GM19025 (cell line): ENCODE data around the gene GZMM.
"Not testable (repeated sequence)": the region's sequence is repeated elsewhere in the genome, so short reads cannot be mapped to it uniquely, and the experiment has no call there.

Experiments used
- ATAC-seq: cut with Tn5 transposase; IDR thresholded peaks from one replicate; pipeline ENCODE4 v1.9.1; 2021; ENCODE audit warnings: mild to moderate bottlenecking, low read depth, moderate library complexity; ENCODE audit not compliant: unreplicated experiment

The GZMM gene

DNA sequence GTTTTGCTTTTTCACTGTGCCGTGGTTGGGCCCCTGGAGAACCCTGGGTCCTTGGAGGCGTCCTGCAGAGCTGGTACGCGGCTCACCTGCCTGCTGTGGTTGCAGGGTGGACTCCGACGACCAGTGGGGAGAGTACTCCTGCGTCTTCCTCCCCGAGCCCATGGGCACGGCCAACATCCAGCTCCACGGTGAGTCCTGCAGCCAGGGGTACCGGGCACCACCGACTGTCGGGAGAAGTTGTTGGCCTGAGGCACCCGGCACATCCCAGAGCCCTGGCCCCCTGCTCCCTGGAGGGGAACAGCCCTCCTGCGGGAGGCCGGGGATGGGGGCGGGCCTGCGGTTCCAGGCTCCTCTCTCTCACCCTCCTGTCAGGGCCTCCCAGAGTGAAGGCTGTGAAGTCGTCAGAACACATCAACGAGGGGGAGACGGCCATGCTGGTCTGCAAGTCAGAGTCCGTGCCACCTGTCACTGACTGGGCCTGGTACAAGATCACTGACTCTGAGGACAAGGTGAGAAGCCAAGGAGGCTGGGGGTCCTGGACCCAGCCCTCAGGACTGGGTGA, 36.5 kb downstream of the GZMM start:
- no peak for ATAC-seq

DNA sequence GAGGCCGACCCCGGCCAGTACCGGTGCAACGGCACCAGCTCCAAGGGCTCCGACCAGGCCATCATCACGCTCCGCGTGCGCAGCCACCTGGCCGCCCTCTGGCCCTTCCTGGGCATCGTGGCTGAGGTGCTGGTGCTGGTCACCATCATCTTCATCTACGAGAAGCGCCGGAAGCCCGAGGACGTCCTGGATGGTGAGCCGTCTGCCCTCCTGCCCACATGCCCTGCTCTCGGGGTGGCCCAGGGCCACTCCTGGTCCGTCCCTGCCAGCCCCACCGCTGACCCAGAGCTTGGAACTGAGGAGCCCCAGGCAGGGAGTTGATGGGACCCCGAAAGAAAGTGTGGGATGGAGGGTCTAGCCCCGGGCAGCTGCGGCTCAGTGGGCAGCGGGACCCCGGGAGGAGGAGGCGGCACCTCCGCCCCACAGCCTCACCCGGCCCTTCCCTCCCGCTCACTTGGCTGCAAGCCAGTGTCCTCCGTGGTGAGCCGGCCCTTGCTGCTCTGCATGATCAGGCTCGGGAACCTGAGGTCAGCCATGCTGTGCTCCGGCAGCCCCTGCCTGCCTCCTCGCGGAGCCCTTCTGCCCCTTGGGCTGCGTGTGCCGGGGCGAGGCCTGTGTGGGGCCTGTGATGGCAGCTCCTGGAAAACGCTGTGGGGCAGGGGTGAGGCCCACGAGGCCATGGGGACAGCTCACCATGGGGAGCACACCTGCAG, 37.7 kb downstream of the GZMM start:
- no peak for ATAC-seq

DNA sequence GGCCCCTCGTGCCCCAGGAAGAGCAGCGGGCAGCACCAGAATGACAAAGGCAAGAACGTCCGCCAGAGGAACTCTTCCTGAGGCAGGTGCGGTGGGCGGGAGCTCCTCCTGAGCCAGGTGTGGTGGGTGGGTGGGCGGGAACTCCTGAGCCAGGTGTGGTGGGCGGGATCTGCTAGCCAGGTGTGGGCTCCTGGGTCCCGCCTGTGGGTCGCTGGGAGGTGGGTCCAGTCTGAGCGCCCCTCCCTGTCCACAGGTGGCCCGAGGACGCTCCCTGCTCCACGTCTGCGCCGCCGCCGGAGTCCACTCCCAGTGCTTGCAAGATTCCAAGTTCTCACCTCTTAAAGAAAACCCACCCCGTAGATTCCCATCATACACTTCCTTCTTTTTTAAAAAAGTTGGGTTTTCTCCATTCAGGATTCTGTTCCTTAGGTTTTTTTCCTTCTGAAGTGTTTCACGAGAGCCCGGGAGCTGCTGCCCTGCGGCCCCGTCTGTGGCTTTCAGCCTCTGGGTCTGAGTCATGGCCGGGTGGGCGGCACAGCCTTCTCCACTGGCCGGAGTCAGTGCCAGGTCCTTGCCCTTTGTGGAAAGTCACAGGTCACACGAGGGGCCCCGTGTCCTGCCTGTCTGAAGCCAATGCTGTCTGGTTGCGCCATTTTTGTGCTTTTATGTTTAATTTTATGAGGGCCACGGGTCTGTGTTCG, 38.8 kb downstream of the GZMM start:
- ATAC-seq, result no peak

DNA sequence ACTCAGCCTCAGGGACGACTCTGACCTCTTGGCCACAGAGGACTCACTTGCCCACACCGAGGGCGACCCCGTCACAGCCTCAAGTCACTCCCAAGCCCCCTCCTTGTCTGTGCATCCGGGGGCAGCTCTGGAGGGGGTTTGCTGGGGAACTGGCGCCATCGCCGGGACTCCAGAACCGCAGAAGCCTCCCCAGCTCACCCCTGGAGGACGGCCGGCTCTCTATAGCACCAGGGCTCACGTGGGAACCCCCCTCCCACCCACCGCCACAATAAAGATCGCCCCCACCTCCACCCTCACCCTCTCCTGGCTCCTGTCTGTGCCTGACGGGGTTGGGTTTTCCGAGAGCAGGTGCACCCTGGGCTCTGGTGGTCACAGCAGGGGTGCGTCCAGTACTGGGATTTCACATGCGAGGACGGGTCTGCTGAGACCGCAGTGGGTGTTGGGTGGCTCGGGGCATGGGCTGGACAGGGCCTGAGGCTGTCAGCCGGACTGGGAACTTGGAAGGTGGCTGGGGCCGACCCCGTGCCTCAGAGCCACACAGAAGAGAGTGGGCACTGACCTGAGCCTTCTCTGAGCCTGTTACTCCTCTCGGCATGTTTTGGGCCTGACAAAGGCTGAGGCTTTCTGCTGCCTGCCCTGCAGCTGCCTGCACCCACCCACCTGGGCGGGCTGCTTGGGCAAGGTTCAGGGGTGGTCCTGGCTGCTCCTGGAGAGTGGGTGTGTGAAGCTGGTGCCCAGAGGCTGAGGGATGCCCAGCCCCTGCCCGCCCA, 39.5 kb downstream of the GZMM start:
- no peak for ATAC-seq

DNA sequence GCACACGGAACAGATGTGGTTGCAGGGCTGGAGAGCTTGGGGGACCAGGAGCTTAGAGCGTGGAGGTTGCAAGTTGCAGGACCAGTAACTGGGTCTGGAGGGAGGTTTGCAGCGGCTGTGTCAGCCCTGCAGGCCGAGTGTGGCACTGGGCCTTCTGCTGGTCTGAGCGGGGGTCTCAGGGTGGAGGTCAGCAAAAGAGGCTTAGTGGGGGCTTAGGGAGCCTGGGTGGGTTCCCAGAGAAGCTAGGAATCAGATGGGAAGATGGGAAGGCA, 40.1 kb downstream of the GZMM start:
- ATAC-seq, result no peak

DNA sequence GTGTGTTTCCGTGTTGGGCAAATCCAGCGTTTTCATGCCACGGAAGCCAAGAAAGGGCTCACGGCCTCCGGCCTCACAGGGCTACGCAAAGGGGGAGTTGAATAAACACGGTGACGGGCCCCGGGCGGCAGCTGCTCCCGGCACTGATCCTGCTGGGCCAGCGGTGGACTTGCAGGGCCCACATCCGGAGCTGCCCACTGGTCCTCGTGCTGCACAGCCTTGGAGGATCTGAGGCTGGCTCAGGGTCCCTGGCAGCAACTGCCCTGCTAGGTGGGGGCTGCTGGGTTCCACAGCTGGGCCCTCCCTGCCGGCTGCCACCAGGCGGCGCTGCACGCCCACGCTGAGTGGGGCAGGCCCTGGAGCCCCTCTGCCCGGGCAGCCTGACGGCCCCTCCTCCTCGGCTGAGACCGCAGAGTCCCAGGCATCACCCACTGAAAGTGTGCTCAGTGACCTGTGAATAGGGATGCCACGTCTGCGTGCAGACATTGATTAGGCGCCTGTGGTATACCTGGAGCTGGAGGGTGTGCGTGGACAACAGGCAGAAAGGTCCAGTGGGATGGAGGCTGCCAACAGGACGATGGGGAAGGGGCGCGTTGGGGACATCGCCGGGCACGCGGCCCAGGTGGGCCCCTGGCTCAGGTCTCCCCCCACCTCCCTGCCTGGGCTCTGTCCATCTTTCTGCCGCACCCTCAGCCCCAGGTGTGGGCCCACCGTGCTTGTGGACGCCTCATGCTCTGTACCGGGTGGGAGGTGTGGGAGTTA, 40.6 kb downstream of the GZMM start:
- no peak for ATAC-seq

DNA sequence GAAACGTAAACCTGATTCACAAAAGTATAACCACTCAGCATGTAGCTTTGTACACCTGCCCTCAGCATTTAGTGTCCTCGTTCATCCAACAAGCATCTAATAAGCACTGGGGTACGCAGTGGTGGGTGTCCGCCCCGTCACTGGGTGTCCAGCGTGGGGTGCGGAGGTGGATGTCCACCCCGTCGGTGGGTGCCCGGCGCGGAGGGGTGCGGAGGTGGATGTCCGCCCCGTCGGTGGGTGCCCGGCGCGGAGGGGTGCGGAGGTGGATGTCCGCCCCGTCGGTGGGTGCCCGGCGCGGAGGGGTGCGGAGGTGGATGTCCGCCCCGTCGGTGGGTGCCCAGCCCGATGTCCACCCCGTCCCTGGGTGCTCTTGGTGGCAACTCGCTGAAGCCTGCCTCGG, 41.3 kb downstream of the GZMM start:
- not testable (repeated sequence) for ATAC-seq

DNA sequence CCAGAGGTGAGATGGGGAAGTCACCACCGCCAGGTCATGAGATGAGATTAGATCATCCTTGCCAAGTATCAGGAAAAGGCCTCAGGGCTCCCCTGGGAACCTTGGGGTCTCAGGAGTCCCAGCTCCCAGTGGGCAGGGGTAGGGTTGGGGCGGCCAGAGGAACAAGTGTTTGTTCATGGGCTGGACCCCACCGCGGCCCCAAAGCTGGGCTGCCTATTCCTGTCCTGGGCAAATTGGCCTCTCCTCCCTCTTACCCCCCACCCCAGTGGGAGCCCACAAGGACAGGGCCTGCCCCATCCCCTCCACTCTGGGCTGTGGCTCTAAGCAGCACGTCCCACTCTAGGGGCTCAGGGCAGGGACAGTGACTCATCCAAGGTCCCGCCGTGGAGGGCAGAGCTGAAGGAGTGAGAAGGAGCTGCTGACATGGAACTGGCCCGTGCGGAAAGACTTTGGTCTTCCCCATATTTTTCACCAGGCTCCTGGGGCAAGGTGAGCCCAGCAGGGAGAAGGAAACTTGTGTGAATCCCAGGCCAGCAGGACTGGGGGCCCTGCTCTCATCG, 41.8 kb downstream of the GZMM start:
- no peak for ATAC-seq

DNA sequence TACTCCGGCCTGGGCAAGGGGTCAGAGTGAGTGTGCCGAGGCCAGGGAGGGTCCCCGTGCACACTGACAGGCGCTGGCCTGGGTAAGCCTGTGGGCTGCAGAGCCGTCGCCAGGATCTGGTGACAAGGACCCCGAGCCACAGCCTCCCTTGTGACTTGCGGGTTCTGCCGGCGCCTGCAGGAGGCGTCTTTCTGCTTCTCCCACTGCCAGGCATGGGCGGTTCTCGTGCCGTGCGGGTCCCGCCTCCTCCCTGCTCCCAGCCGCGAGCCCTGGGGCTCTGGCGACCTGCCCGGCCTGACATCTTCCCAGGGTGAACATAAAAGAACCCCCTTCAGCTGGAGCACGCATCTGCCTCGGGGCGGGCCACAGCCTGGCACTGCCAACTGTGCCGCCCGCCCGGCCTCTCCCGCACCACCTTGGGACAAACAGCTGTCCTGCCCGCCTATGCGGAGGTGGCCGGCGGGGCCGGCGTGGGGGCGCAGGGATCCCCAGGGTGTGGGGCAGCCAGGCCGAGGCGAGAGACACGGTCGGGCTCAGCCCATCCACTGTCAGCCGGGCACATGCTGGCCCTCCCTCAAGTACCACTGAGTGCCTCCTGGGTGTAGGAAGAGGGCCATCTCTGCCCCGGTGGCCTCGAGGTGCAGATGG, 44.4 kb downstream of the GZMM start:
- ATAC-seq, result no peak

DNA sequence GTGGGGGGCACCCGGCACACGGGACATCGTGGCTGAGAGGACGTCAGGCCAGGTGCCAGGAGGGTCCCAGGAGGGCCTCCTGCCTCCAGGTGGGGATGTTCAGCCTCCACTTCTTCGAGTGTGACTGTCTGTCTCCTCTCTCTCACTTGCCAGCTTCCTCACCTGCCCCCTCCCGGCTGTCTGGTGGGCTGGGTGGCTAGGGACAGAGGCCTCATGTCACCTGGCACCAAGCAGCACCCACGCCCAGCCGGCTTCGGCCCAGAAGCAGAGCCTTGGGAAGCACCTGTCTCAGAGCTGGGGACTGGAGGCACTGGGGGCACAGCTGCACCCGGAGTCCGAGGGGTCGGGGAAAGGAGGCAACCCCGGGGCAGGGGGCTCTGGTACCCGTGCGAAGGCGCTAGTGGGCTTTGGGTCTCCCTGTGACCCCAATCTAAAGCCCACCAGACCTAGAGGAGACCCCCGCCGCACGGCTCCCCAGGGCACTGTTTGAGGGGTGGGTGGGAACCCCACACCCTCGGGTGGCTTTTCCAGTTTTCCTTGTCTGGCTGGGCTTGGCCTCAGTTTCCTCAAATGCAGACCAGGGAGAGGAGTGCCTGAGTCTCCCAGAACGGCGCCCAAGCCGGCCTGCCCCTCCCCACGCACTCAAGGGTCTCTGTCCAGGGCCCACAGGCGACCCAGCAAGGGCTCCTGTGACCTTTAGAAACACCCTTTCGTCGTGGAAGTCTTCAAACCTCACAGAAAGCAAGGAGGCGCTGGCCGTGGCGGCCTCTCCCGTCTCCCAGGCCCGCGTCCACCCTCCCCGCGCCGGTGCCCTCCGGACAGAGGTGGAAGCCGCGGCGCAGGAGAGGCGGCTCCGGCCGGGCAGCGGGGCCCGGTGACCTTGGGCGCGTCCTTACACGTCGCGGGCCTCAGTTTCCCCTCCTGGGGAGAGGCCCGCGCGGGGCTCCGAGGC, 45.2 kb downstream of the GZMM start:
- ATAC-seq, result no peak

DNA sequence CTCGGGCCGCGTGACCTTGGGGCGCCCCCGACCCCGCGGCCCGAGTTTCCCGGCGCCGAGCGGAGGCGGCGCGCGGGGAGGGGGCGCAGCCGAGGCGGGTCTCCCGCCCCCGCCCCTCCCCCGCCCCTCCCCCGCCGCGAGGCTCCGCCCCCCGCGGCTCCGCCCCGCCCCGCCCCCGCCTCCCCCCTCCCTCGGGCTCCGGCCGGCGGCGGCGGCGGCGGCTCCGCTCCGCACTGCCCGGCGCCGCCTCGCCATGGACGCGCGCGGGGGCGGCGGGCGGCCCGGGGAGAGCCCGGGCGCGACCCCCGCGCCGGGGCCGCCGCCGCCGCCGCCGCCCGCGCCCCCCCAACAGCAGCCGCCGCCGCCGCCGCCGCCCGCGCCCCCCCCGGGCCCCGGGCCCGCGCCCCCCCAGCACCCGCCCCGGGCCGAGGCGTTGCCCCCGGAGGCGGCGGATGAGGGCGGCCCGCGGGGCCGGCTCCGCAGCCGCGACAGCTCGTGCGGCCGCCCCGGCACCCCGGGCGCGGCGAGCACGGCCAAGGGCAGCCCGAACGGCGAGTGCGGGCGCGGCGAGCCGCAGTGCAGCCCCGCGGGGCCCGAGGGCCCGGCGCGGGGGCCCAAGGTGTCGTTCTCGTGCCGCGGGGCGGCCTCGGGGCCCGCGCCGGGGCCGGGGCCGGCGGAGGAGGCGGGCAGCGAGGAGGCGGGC, 46.0 kb downstream of the GZMM start, which contains the start of gene HCN2:
HCN2 (plus strand) TSS at position 189 of the 703 bp plus-strand sequence; CDS start at position 254, 65 bp downstream.
- no peak for ATAC-seq

DNA sequence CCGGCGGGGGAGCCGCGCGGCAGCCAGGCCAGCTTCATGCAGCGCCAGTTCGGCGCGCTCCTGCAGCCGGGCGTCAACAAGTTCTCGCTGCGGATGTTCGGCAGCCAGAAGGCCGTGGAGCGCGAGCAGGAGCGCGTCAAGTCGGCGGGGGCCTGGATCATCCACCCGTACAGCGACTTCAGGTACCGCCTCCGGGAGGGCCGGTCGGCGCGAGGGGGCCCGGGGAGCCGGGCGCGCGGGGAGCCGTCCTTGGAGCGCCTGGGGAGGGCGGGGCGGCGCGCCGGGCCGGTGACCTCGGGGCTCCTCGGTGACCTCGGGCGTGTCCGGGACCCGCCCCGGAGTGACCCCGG, 46.5 kb downstream of the GZMM start:
- no peak for ATAC-seq

DNA sequence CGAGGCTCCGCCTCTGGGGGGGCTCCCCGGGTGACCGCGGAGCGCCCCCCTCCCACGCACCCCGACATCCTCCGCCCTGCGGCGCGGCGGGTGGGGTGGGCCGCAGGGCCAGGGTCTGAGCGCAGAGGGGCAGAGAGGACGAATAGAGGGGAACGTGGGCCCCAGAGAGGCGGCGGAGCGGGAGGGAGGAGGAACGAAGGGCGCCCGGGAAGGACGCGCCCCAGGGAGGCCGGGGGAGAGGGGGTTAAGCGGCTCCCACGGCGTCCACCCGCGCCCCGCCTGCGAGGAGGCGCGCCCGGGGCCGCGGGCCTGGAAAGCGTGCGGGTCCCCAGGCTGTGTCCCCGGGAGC, 46.9 kb downstream of the GZMM start:
- ATAC-seq, result no peak

DNA sequence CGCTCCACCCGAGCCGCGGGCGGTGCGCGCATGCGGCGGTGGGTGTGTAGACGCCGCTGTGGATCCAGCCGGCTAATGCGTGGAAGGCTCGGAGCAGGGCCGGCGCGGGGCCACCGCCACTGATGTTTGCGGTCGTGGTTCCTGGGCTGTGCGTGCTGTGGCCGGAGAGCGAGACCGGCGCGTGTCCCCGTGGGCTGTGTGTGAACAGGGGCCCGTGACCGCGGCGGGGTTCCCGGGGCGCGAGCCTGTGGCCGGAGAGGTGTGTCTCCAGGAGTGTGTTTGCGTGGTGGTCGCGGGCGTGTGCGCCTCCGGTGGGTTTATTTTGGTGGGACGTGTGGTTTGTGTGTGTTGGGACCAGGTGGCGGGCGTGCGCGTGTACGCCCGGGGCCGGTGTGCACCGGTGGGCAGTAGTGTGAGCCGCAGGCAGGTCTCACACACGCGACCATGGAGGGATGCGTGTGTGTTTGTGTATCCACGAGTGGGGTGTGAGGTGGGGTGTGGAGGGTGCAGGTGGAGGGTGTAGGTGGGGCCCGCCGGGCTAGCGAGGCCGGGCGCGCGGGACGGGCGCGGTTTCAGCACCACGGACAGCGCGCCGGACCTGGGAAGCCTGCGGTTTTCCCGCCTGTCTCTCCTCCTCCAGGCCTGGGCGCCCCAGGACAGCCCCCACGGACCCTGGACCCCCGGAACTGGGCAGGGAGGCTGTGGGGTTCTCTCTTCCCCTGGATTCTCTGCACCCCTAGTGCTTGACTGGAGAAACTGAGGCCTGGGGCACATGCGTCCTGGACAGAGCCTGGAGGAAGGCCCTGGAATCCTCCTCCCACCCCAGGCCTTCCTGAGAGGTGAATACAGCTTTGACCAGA, 47.5 kb downstream of the GZMM start:
- ATAC-seq, result no peak

DNA sequence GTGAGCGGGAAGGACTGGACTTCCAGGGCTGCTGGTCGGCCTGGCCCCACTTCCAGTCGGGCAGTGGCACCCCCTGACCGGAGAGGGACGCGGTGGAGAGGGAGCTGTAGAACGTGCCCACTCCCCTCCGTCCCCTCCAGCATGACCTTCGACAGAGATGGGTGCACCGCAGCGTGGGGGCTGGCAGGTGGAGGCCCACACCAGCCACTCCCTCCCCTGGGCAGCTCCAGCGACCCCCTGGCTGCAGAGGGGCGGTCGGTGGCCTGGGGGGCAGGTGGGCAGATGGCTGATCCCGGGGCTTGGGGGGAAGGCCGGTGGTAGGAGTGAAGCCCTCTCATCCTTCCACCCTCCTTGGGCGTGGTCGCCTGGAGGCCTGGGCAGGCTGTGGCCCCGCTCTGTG, 48.2 kb downstream of the GZMM start:
- ATAC-seq, result no peak

DNA sequence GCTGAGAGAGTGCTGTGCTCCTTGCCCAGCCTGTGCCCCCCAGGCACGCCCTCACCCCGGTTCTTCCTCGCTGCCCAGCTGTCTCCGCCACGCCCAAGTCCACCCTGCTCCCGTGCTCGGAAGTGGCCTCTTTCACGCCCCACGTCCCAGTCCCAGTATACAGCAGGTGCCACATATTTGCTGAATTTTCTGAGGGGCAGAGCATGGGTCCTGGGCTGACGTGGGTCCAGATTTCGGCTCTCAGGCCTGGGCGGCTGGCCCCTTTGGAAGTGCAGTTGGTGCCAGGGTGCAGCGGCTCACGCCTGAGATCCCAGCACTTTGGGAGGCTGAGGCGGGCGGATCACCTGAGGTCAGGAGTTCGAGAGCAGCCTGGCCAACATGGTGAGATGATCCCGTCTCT, 49.2 kb downstream of the GZMM start:
- ATAC-seq, result no peak

DNA sequence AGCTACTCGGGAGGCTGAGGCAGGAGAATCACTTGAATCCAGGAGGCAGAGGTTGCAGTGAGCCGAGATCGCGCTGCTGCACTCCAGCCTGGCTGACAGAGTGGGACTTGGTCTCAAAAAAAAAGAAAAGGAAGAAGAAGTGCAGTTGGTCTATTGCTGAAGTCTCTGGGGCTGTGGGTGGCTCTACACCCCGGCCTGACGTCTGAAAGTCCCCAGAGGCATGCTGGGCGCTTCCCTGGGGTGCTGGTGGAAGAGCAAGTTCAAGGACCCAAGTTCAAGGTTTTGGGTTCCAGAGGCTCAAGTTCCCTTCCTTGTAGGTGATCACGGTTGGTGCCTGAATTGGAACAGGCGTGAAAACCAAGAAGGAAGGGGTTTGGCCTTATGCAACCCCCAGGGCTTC, 49.7 kb downstream of the GZMM start:
- ATAC-seq, result no peak
